Effector memory CD4-positive, alpha-beta T cell (primary cell): Measurements from ENCODE around the gene IKZF3.

Source experiments
- DNase-seq, 3 donors: peaks; one replicate each; pipeline ENCODE4 v3.0.0-alpha.2; 2020
- H3K27ac ChIP-seq: 2 replicates; pipeline ENCODE4 v1.7.0; 2013; ENCODE audit warnings: mild to moderate bottlenecking, low read length, moderate library complexity; ENCODE audit not compliant: insufficient read depth, poor library complexity, severe bottlenecking
- H3K27me3 ChIP-seq: replicated peaks from 2 replicates; pipeline ENCODE4 v1.7.0; 2013; ENCODE audit warnings: mild to moderate bottlenecking, low read length; ENCODE audit not compliant: insufficient read depth, control insufficient read depth, poor library complexity, severe bottlenecking
- H3K36me3 ChIP-seq: 2 replicates; pipeline ENCODE4 v1.7.0; 2013; ENCODE audit warnings: mild to moderate bottlenecking, low read length, moderate library complexity; ENCODE audit not compliant: control insufficient read depth, insufficient read depth
- H3K4me1 ChIP-seq: 2 replicates; pipeline ENCODE4 v1.7.0; 2013; ENCODE audit warnings: low read length, mild to moderate bottlenecking; ENCODE audit not compliant: control insufficient read depth, insufficient read depth, poor library complexity, severe bottlenecking
- H3K4me3 ChIP-seq: 2 replicates; pipeline ENCODE4 v1.7.0; 2013; ENCODE audit warnings: low read length, low read depth, mild to moderate bottlenecking; ENCODE audit not compliant: insufficient read depth, poor library complexity, severe bottlenecking
- H3K9me3 ChIP-seq: 2 replicates; pipeline ENCODE4 v1.7.0; 2013; ENCODE audit warnings: mild to moderate bottlenecking, low read length, moderate library complexity; ENCODE audit not compliant: control insufficient read depth

The IKZF3 gene

GRCh38 chr17:39841134-39841683 is 22.9 kb downstream of the IKZF3 start:
- no peak for DNase-seq
- no peaks in the 10 kb centered on the region for H3K9me3 ChIP-seq
- no peak overlapping the region for H3K27ac ChIP-seq
- H3K4me1 ChIP-seq, result peaks cover 6% of the 10 kb centered on the region
- H3K36me3 ChIP-seq, result peaks cover 3% of the 10 kb centered on the region
- no peak overlapping the region for H3K4me3 ChIP-seq
- H3K27me3 ChIP-seq, result no peaks in the 10 kb centered on the region

DNA sequence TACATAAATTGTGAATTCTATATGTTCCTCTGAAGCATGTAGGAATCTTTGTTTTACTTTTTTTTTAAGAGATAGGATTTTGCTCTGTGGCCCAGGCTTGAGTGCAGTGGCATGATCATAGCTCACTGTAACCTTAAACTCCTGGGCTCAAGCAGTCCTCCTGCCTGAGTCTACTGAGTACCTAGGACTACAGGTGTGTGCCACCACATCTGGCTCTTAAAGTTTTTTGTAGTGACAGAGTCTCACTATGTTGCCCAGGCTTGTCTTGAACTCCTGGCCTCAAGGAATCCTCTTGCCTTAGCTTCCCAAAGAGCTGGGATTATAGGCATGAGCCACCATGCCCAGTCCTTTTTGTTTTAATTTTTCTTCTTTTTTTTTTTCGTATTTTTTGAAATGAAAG is 25.3 kb downstream of the IKZF3 start:
- Histone ChIP-seq H3K27ac (no peak overlapping the region), H3K36me3 (peaks cover 3% of the 10 kb centered on the region), H3K27me3 (no peaks in the 10 kb centered on the region), H3K4me3 (no peak overlapping the region), H3K4me1 (no peaks in the 10 kb centered on the region), H3K9me3 (no peaks in the 10 kb centered on the region)
- no peak for DNase-seq

DNA sequence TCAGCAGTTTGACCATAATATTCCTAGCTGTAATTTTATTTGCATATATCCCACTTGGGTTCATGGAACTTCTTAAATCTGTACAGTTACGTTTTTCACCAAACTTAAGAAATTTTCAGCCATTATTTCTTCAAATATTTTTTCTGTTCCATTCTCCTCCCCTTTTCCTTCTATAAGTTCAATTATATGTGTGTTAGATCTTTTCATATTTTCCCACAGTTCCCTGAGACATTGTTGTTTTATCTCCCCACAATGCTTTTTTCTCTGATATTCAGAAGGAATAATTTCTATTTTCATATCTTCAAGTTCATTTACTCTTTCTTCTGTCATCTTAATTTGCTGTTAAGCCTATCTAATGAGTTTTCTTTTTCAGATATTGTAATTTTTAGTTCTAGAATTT is 26.1 kb downstream of the IKZF3 start:
- Histone ChIP-seq H3K9me3 (no peaks in the 10 kb centered on the region), H3K27ac (no peak overlapping the region), H3K27me3 (no peaks in the 10 kb centered on the region), H3K36me3 (peaks cover 3% of the 10 kb centered on the region), H3K4me3 (no peak overlapping the region), H3K4me1 (no peaks in the 10 kb centered on the region)
- no peak for DNase-seq

- H3K36me3 ChIP-seq, result peaks cover 6% of the 10 kb centered on the region
- H3K9me3 ChIP-seq, result no peaks in the 10 kb centered on the region
- no peak overlapping the region for H3K27ac ChIP-seq
- no peak overlapping the region for H3K4me3 ChIP-seq
- DNase-seq, result no peak
- no peaks in the 10 kb centered on the region for H3K27me3 ChIP-seq
- no peaks in the 10 kb centered on the region for H3K4me1 ChIP-seq
These were observed 28.0 kb downstream of the IKZF3 start for GRCh38 chr17:39836117-39836516.

- Histone ChIP-seq H3K36me3 (peaks cover 6% of the 10 kb centered on the region), H3K9me3 (no peaks in the 10 kb centered on the region), H3K27ac (no peak overlapping the region), H3K4me1 (no peaks in the 10 kb centered on the region), H3K4me3 (no peak overlapping the region), H3K27me3 (no peaks in the 10 kb centered on the region)
- DNase-seq, result no peak
These were observed 28.9 kb downstream of the IKZF3 start for GRCh38 chr17:39835038-39835786.

DNA sequence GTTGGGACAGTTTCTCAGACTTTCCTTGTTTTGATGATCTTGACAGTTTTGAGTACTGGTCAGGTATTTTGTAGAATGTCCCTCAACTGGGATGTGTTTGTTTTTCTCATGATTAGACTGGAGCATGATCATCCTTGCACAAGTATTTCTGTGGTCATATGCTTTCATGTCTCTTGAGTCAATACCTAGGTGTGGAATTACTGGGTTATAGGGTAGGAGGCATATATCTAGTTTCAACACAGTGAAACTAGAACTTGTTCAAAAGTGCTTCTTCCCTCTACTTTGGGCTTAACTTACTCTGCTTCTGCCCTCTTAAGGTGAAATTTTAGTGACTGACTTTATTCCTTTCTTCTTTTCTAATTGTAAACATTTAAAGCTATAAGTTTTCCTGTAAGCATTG is 30.1 kb downstream of the IKZF3 start:
- H3K27ac ChIP-seq, result no peak overlapping the region
- H3K27me3 ChIP-seq, result no peaks in the 10 kb centered on the region
- H3K4me1 ChIP-seq, result no peaks in the 10 kb centered on the region
- H3K9me3 ChIP-seq, result no peaks in the 10 kb centered on the region
- DNase-seq, result no peak
- H3K36me3 ChIP-seq, result peaks cover 7% of the 10 kb centered on the region
- H3K4me3 ChIP-seq, result no peak overlapping the region

GRCh38 chr17:39831588-39831987 is 32.5 kb downstream of the IKZF3 start:
- no peaks in the 10 kb centered on the region for H3K9me3 ChIP-seq
- no peaks in the 10 kb centered on the region for H3K4me1 ChIP-seq
- no peak overlapping the region for H3K27ac ChIP-seq
- H3K36me3 ChIP-seq, result peaks cover 29% of the 10 kb centered on the region
- no peak overlapping the region for H3K4me3 ChIP-seq
- no peaks in the 10 kb centered on the region for H3K27me3 ChIP-seq
- no peak for DNase-seq

DNA sequence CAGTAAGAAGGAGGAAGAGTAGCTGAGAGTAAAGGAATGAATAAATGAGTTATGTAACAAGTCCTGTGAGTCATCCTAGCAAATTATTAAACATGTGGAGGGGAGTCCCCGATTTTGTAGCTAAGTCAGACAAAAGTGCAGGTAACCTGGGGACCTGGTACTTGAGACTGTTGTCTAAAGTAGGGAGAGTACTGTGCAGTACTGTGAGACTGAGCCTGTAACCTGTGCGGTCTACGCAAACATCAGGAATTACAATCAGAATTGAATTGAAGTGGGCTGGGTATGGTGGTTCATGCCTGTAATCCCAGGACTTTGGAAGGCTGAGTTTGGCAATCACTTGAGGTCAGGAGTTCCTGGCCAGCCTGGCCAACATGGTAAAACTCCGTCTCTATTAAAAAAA is 35.7 kb downstream of the IKZF3 start:
- H3K27ac ChIP-seq, result no peak overlapping the region
- no peak for DNase-seq
- no peaks in the 10 kb centered on the region for H3K27me3 ChIP-seq
- H3K4me3 ChIP-seq, result no peak overlapping the region
- H3K9me3 ChIP-seq, result peaks cover 9% of the 10 kb centered on the region
- no peaks in the 10 kb centered on the region for H3K4me1 ChIP-seq
- peaks cover 60% of the 10 kb centered on the region for H3K36me3 ChIP-seq

GRCh38 chr17:39826334-39826733 is 37.8 kb downstream of the IKZF3 start:
- H3K4me1 ChIP-seq, result peaks cover 6% of the 10 kb centered on the region
- H3K27ac ChIP-seq, result no peak overlapping the region
- no peak for DNase-seq
- H3K9me3 ChIP-seq, result peaks cover 10% of the 10 kb centered on the region
- no peak overlapping the region for H3K4me3 ChIP-seq
- H3K36me3 ChIP-seq, result peaks cover 61% of the 10 kb centered on the region
- H3K27me3 ChIP-seq, result no peaks in the 10 kb centered on the region

- no peak overlapping the region for H3K27ac ChIP-seq
- no peak for DNase-seq
- peaks cover 52% of the 10 kb centered on the region for H3K36me3 ChIP-seq
- no peaks in the 10 kb centered on the region for H3K27me3 ChIP-seq
- no peak overlapping the region for H3K4me3 ChIP-seq
- H3K4me1 ChIP-seq, result peaks cover 32% of the 10 kb centered on the region
- H3K9me3 ChIP-seq, result peaks cover 10% of the 10 kb centered on the region
These were observed 40.6 kb downstream of the IKZF3 start for GRCh38 chr17:39823407-39824054.
